GM12875 (cell line): ENCODE measurements around the gene BABAM2.

Experiments used
- H3K4me3 ChIP-seq: one replicate; pipeline ENCODE4 v1.5.1; 2011; ENCODE audit warnings: low read depth, low read length, control low read depth
- TF ChIP-seq, protein P1 (sequence below): IDR thresholded peaks from 2 replicates; pipeline ENCODE4 v1.5.1; 2011; ENCODE audit warnings: low read depth, mild to moderate bottlenecking, control low read depth, inconsistent platforms, low read length, moderate library complexity, borderline replicate concordance; ENCODE audit not compliant: insufficient read depth

The BABAM2 gene

GRCh38 chr2:28276807-28277206 is 386.3 kb downstream of the BABAM2 start:
- TF ChIP-seq, protein P1, sequence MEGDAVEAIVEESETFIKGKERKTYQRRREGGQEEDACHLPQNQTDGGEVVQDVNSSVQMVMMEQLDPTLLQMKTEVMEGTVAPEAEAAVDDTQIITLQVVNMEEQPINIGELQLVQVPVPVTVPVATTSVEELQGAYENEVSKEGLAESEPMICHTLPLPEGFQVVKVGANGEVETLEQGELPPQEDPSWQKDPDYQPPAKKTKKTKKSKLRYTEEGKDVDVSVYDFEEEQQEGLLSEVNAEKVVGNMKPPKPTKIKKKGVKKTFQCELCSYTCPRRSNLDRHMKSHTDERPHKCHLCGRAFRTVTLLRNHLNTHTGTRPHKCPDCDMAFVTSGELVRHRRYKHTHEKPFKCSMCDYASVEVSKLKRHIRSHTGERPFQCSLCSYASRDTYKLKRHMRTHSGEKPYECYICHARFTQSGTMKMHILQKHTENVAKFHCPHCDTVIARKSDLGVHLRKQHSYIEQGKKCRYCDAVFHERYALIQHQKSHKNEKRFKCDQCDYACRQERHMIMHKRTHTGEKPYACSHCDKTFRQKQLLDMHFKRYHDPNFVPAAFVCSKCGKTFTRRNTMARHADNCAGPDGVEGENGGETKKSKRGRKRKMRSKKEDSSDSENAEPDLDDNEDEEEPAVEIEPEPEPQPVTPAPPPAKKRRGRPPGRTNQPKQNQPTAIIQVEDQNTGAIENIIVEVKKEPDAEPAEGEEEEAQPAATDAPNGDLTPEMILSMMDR: no peak
- H3K4me3 ChIP-seq: no peak overlapping the region

GRCh38 chr2:28277466-28277865 is 386.9 kb downstream of the BABAM2 start:
- H3K4me3 ChIP-seq: no peak overlapping the region
- TF ChIP-seq, protein P1: no peak

DNA sequence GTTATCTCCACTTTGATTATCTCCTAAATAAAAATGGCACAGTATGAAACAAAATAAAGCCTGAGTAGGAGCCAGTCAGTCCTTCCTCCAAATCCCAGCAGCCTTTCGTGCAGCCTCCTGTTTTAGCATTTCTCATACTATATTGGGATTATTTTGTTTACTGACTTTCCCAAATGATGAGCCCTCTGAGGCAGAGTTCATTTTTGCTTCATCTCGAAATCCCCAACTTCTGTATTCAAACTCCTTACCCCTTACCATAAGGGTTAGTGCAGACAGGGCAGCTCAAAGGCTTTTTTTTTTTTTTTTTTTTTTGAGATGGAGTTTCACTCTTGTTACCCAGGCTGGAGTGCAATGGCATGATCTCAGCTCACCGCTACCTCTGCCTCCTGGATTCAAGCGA is 388.8 kb downstream of the BABAM2 start:
- no peak overlapping the region for H3K4me3 ChIP-seq
- TF ChIP-seq, protein P1: no peak

DNA sequence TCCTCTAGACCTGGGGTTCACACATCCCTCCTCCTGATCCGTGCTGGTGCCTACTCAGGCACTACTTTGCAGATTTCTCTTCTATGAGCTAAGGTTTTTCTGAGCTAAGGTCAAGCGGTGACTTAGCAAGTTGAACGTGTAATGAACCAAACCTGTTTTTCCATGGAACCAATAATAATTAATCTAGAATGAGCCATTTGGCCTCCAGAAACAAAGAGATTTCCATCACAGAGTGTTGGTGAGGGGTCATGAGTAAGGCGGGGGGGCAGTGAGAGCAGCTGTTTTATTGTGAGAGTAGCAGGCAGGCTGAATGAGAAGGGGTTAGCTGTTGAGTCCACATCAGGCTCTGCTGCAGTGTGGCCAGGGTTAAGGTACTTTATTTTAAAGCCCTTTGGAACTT is 390.1 kb downstream of the BABAM2 start:
- H3K4me3 ChIP-seq: no peak overlapping the region
- TF ChIP-seq, protein P1: no peak

DNA sequence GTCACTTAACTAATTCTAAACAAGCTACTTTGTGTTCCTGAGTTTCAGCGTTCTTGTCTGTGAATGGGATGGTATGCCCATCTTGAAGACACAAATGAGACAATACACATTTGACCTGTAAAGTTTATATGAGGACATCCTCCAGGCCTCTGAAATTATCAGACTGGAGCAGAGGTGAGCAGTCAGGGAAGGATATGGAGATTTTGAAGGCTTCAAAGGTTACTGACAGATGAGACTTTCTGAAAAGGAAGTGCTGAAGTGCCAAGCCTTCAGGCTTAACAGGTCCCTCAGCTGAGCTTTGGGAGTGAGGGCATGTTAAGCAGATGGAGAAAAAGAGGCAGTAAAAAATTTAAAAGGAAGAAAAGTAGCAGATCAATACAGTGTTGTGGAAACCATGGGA is 391.2 kb downstream of the BABAM2 start:
- H3K4me3 ChIP-seq: no peak overlapping the region
- TF ChIP-seq, protein P1: no peak

- TF ChIP-seq, protein P1: no peak
- no peak overlapping the region for H3K4me3 ChIP-seq
These were observed 391.7 kb downstream of the BABAM2 start for GRCh38 chr2:28282248-28282647.

DNA sequence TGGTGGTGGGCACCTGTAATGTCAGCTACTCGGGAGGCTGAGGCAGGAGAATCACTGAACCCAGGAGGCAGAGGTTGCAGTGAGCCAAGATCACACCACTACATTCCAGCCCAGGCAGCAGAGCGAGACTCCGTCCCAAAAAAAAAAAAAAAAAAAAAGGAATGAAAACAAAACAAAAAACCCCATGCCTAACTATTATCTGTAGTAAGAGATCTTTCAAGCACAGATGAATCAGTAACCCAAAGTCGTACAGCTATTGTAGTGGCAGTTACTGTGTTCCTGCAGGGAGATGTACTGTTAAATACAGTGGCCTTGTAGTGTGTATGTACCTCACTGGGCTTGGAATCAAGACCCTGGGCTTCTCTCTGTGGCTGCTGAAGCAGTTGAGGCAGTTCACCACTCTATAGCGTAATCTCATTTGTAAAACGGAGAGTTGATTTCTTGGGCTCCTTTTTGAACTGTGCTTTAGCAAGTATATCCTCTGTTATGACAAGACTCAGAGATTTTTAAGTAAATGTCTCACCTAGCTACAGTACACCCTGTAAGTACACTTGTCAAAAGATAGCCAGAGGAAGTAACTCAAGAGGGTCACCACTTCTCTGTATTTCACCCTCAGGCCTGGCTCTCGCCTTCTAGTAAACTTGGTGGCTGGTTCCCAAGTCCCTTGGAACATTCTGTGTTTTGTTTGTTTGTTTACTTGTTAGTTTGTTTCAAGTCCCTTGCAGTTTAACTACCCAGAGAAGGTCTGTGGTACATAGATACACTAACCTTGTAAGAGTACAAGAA is 392.5 kb downstream of the BABAM2 start:
- TF ChIP-seq, protein P1: no peak
- no peak overlapping the region for H3K4me3 ChIP-seq
